K562 (cell line): ENCODE data around the gene EIF2S3B. TPM values are rescaled to one million over a fixed set of nuclear protein-coding genes. Genes with fewer than 3 reads are reported as not detected.

Experiments used
- ATAC-seq: fragments of 200-7000 bp; cut with Tn5 transposase; 3 replicates; pipeline ENCODE4 v1.9.1; 2020; ENCODE audit warnings: moderate library complexity
- BruUV-seq: library from RNA; stranded (reverse); fragments of 400-500 nt; replicated peaks from 2 replicates; lab custom pipeline; 2021; lab: Mats Ljungman, UMichigan
- CTCF ChIA-PET: fragments of 300-600 bp; formaldehyde crosslinking; extraction: SDS; loops from one replicate; lab custom pipeline; 2021; ENCODE audit warnings: low intra/inter-chr PET ratio; lab: Yijun Ruan, JAX
- POLR2A ChIA-PET: fragments of 300-600, 350-650 bp; sonication (Branson Sonifier 250); formaldehyde crosslinking; extraction: SDS; loops from one replicate; lab custom pipeline; 2021; ENCODE audit warnings: antibody characterized with exemption, inconsistent platforms; lab: Yijun Ruan, JAX
- DNase-seq, 4 experiments: peaks; one replicate each; pipeline versions ENCODE4 v3.0.0 to v3.0.0-alpha.2; 2011 to 2018; ENCODE audit warnings: low spot score in 3 of 4, mixed read lengths in 3 of 4; ENCODE audit errors: extremely low read depth in 1 of 4
- FAIRE-seq: peaks from 2 replicates; lab custom pipeline; 2011; peaks lifted over from hg19 to GRCh38; lab: Jason Lieb, UNC
- H2AFZ ChIP-seq: 2 replicates; pipeline ENCODE4 v1.6.0; 2011; ENCODE audit warnings: low read depth, low read length, control low read depth, inconsistent platforms
- H3K27ac ChIP-seq: fragments of 200-600 bp; 3 replicates; pipeline ENCODE4 v1.8.0; 2011; ENCODE audit warnings: low read depth, mild to moderate bottlenecking, control low read depth, inconsistent platforms, low read length, moderate library complexity, mixed read lengths; ENCODE audit errors: extremely low read depth
- H3K27me3 ChIP-seq, 2 experiments: fragments of 300-600 bp in 1 of 2; 2 replicates in 1 of 2; 3 replicates in 1 of 2; pipeline versions ENCODE4 v1.6.0 to v1.8.0; 2011; ENCODE audit warnings: inconsistent platforms in 2 of 2, low read length in 2 of 2, mild to moderate bottlenecking in 1 of 2, mixed read lengths in 1 of 2, moderate library complexity in 1 of 2; ENCODE audit not compliant: control insufficient read depth in 2 of 2, insufficient read depth in 2 of 2
- H3K36me3 ChIP-seq: fragments of 300-600 bp; 3 replicates; pipeline ENCODE4 v1.8.0; 2011; ENCODE audit warnings: mild to moderate bottlenecking, low read length, inconsistent platforms; ENCODE audit not compliant: control insufficient read depth, insufficient read depth
- H3K4me1 ChIP-seq, 2 experiments: fragments of 200-600 bp in 1 of 2; replicated peaks in 1 of 2; 2 replicates in 1 of 2; 3 replicates in 1 of 2; pipeline versions ENCODE4 v1.5.1 to v1.8.0; 2011; ENCODE audit warnings: inconsistent platforms in 2 of 2, low read length in 2 of 2, mild to moderate bottlenecking in 1 of 2, mixed read lengths in 1 of 2, moderate library complexity in 1 of 2; ENCODE audit not compliant: control insufficient read depth in 2 of 2, insufficient read depth in 2 of 2
- H3K4me2 ChIP-seq: 2 replicates; pipeline ENCODE4 v1.6.1; 2011; ENCODE audit warnings: low read length, control low read depth, inconsistent platforms, mixed read lengths; ENCODE audit not compliant: insufficient read depth
- H3K4me3 ChIP-seq: fragments of 200-600 bp; sonication (generic), shearing (Covaris generic); 2 replicates; pipeline ENCODE4 v1.5.1; 2016; ENCODE audit warnings: control low read depth, inconsistent platforms
- H3K79me2 ChIP-seq: fragments of 200-600 bp; 3 replicates; pipeline ENCODE4 v1.8.0; 2011; ENCODE audit warnings: low read length, inconsistent platforms; ENCODE audit not compliant: control insufficient read depth, insufficient read depth
- H3K9ac ChIP-seq, 2 experiments: 2 replicates each; pipeline versions ENCODE4 v1.6.0 to v1.6.1; 2011; ENCODE audit warnings: low read depth in 2 of 2, low read length in 2 of 2, control low read depth in 1 of 2, inconsistent platforms in 1 of 2, mild to moderate bottlenecking in 1 of 2, mixed read lengths in 1 of 2; ENCODE audit not compliant: insufficient read depth in 1 of 2
- H3K9me1 ChIP-seq: one replicate; pipeline ENCODE4 v1.6.0; 2011; ENCODE audit warnings: inconsistent platforms, mild to moderate bottlenecking, low read length, moderate library complexity; ENCODE audit not compliant: control insufficient read depth, insufficient read depth
- H3K9me3 ChIP-seq: replicated peaks from 2 replicates; pipeline ENCODE4 v1.5.1; 2011; ENCODE audit warnings: low read depth, low read length, inconsistent platforms; ENCODE audit not compliant: control insufficient read depth, insufficient read depth
- H4K20me1 ChIP-seq: replicated peaks from 2 replicates; pipeline ENCODE4 v1.6.1; 2011; ENCODE audit warnings: low read length, inconsistent platforms, mixed read lengths; ENCODE audit not compliant: control insufficient read depth, insufficient read depth
- ATF1 ChIP-seq, 2 experiments: fragments of 450-650 bp in 1 of 2; IDR thresholded peaks; 2 replicates each; pipeline ENCODE4 v1.6.1; 2016; ENCODE audit warnings: missing compliant biosample characterization in 1 of 2, missing genetic modification characterization in 1 of 2
- ATF2 ChIP-seq: sonication (generic); formaldehyde crosslinking; IDR thresholded peaks from 2 replicates; pipeline ENCODE4 v1.8.1; 2022; ENCODE audit warnings: missing genetic modification reagents
- BRF1 ChIP-seq: IDR thresholded peaks from 3 replicates; pipeline ENCODE4 v1.6.1; 2011; ENCODE audit warnings: borderline replicate concordance, mild to moderate bottlenecking; ENCODE audit not compliant: insufficient read length; ENCODE audit errors: extremely low read depth
- GATAD2A ChIP-seq: fragments of 450-650 bp; IDR thresholded peaks from 2 replicates; pipeline ENCODE4 v1.6.1; 2017
- HDAC3 ChIP-seq: fragments of 450-650 bp; IDR thresholded peaks from 2 replicates; pipeline ENCODE4 v1.6.1; 2018; ENCODE audit warnings: borderline replicate concordance, mild to moderate bottlenecking, moderate library complexity; ENCODE audit not compliant: partially characterized antibody
- MAX ChIP-seq: sonication (generic); formaldehyde crosslinking; IDR thresholded peaks from 2 replicates; pipeline ENCODE4 v1.9.0; 2022; ENCODE audit warnings: mild to moderate bottlenecking, missing genetic modification reagents
- MXI1 ChIP-seq: IDR thresholded peaks from 2 replicates; pipeline ENCODE4 v1.6.1; 2011; ENCODE audit warnings: low read depth, mild to moderate bottlenecking, improper control_type of control experiment, low read length
- NEUROD1 ChIP-seq: fragments of 150-350 bp; IDR thresholded peaks from 2 replicates; pipeline ENCODE4 v1.6.1; 2014; ENCODE audit warnings: borderline replicate concordance, low read length, low read depth; ENCODE audit not compliant: partially characterized antibody
- NR1H2 ChIP-seq: sonication (generic); formaldehyde crosslinking; IDR thresholded peaks from 2 replicates; pipeline ENCODE4 v1.4.0; 2020; ENCODE audit warnings: mild to moderate bottlenecking, missing genetic modification reagents
- PATZ1 ChIP-seq: fragments of 250-450 bp; sonication (Bioruptor Pico); IDR thresholded peaks from 2 replicates; pipeline ENCODE4 v1.5.0; 2020; ENCODE audit warnings: mild to moderate bottlenecking, borderline replicate concordance
- RFX1 ChIP-seq: fragments of 450-650 bp; IDR thresholded peaks from 2 replicates; pipeline ENCODE4 v1.6.1; 2016; ENCODE audit warnings: mild to moderate bottlenecking, moderate library complexity
- SAFB2 ChIP-seq: fragments of 200-400 bp; formaldehyde crosslinking; IDR thresholded peaks from 2 replicates; pipeline ENCODE4 v1.6.1; 2018; ENCODE audit warnings: borderline replicate concordance, low read length, low read depth, moderate library complexity; ENCODE audit not compliant: severe bottlenecking
- THRA ChIP-seq: fragments of 450-650 bp; IDR thresholded peaks from 2 replicates; pipeline ENCODE4 v1.6.1; 2017; ENCODE audit warnings: mild to moderate bottlenecking, moderate library complexity
- ZNF324 ChIP-seq: fragments of 250-450 bp; sonication (Bioruptor Pico); IDR thresholded peaks from 2 replicates; pipeline ENCODE4 v1.4.0; 2020; ENCODE audit warnings: mild to moderate bottlenecking
- WGBS: fragments of 100-300 bp; shearing (Covaris generic); methylation state at CpG from one replicate; pipeline ENCODE4 v1.1.6; 2016; ENCODE audit warnings: low coverage, mixed read lengths; ENCODE audit not compliant: insufficient coverage; ENCODE audit errors: missing lambda C conversion rate; 5-methylcytosine and 5-hydroxymethylcytosine counted together
- in situ Hi-C: fragments of 300-500 bp; cut with MboI; formaldehyde crosslinking; loops from 4 replicates; pipeline ENCODE4 v1.15.0; 2018; ENCODE audit warnings: inconsistent platforms, mixed read lengths
- intact Hi-C: fragments of 100-400 bp; cut with micrococcal nuclease; formaldehyde crosslinking; loops from 2 replicates; pipeline ENCODE4 v1.14.2; 2022
- polyA plus RNA-seq, 8 experiments: library from polyadenylated mRNA; depleted of rRNA in 4 of 8; stranded (reverse) in 5 of 8; unstranded in 3 of 8; fragments of >200 nt; fragmentation: Nextera tagmentation in 2 of 8; fragmentation: Illumina TruSeq in 1 of 8; extraction: Ambion mirVana in 2 of 8; extraction: Trizol in 1 of 8; gene quantifications; 2 replicates each; pipeline versions ENCODE4 v1.2.1 to v1.2.3, GENCODE V29; 2011 to 2014; ENCODE audit warnings: inconsistent platforms in 1 of 8, missing spikeins in 1 of 8
- total RNA-seq, 7 experiments: library from RNA; depleted of rRNA in 6 of 7; stranded (reverse); fragments of >200 nt in 6 of 7; fragmentation: Illumina TruSeq in 2 of 7; extraction: Trizol in 2 of 7; gene quantifications; 2 replicates each; pipeline versions ENCODE4 v1.2.1 to v1.2.3, GENCODE V29; 2011 to 2021; ENCODE audit warnings: low replicate concordance in 1 of 7

Gene EIF2S3B
- total and polyA plus RNA-seq, 9 of the 15 experiments (the other 6 are each of a cell fraction or from before 2014, with no cell fraction given): 0.45 to 5.1 (median 2.0) TPM

GRCh38 chr12:10553148-10553547 lies 47.5 kb downstream of the EIF2S3B start (continued):
- TF ChIP-seq NEUROD1: no peak

GRCh38 chr12:10554228-10554755 lies 48.6 kb downstream of the EIF2S3B start:
- POLR2A ChIA-PET: no interaction called here
- Histone ChIP-seq H3K4me2 (no peak overlapping the region), H3K79me2 (no peaks in the 10 kb centered on the region), H3K9me3 (no peaks in the 10 kb centered on the region), H3K4me3 (no peak overlapping the region), H3K36me3 (no peaks in the 10 kb centered on the region), H4K20me1 (no peaks in the 10 kb centered on the region), H3K9me1 (no peaks in the 10 kb centered on the region), H3K27ac (no peak overlapping the region), H2AFZ (peak overlapping the region; percentile 35; the same call in 1 of the 2 replicates), H3K9ac (no peak overlapping the region), H3K4me1 (peaks cover 0 to 5% of the 10 kb centered on the region in 2 experiments; a peak in 1 of 5 replicates), H3K27me3 (no peaks in the 10 kb centered on the region)
- no peak for FAIRE-seq
- no peak for ATAC-seq
- no peak for TF ChIP-seq ZNF324 (CRISPR knock-in tag)
- TF ChIP-seq NR1H2 (CRISPR knock-in tag): no peak
- TF ChIP-seq THRA: no peak
- no peak for TF ChIP-seq ATF2 (CRISPR knock-in tag)
- no peak for TF ChIP-seq GATAD2A
- no peak for TF ChIP-seq MAX (CRISPR knock-in tag)
- TF ChIP-seq MXI1: no peak
- no peak for TF ChIP-seq PATZ1 (CRISPR knock-in tag)
- TF ChIP-seq ATF1 (CRISPR knock-in tag; IDR thresholded peaks at IDR 0.05): no peak
- no peak for TF ChIP-seq ATF1 (tag; IDR thresholded peaks at IDR 0.05)
- no peak for TF ChIP-seq SAFB2
- no peak for TF ChIP-seq HDAC3
- no peak for TF ChIP-seq RFX1
- TF ChIP-seq BRF1: no peak
- WGBS: 27% methylated on average over 6 of the region's 6 CpGs
- CTCF ChIA-PET: no interaction called here
- DNase-seq: no peak
- intact Hi-C loops (no loop called here), in situ Hi-C loops (no loop called here)
- no TSS peak for BruUV-seq
